NCI-H748 (cell line): Measurements from ENCODE around the gene CIAO3.
"Not testable (repeated sequence)": the region's sequence is repeated elsewhere in the genome, so short reads cannot be mapped to it uniquely, and the experiment has no call there.

Source experiments
- DNase-seq: peaks from one replicate; lab custom pipeline; 2025; ENCODE audit not compliant: unreplicated experiment; lab: John Stamatoyannopoulos, UW

CIAO3 gene

GRCh38 chr16:776298-776697 is 35.5 kb upstream of the CIAO3 start:
- not testable (repeated sequence) for DNase-seq

DNA sequence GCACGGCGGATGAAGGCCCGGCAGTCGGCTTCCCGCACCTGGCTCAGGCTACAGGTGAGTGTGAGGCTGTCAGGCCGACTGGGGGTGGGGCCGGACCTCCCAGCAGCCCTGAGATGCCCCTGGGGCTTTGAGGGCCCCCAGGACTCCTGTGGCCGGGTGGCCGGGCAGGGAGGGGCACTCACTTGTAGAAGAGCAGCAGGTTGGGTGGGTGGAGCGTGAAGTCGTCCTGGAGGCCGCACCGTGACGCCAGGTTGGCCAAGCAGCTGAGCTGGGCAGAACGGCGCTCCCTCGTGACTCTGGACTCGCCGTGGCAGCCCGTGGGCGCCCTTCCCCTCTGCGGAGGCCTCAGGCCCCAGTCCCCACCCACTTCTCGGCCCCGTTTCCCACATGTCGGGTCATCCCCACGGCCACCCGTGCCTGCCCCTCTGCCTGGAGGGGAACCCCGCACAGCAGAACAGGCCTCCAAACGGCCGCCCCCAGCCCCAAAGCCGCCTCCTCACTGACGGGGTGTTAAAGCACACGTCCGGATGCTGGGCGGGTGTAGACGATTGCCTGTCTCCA is 34.5 kb upstream of the CIAO3 start:
- no peak for DNase-seq

GRCh38 chr16:774086-775001 is 33.5 kb upstream of the CIAO3 start:
- no peak for DNase-seq

- DNase-seq, result no peak
Measured at GRCh38 chr16:772959-773358, 32.2 kb upstream of the CIAO3 start.

DNA sequence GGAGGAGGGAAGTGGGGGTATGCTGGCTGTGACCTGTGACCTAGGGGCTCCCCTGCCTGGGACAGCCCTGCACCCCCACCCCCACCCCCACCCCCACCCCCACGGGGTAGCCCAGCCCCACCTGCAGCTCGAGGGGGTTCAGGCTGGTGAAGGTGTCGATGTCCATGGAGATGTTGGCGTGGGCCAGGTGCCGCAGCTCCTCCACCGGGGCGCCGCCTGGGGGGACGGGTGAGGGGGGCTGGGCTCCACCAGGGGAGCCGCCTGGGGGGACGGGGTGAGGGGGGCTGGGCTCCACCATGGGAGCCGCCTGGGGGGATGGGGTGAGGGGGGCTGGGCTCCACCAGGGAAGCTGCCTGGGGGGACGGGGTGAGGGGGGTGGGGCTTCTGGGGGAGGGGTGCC is 29.6 kb upstream of the CIAO3 start:
- no peak for DNase-seq

DNA sequence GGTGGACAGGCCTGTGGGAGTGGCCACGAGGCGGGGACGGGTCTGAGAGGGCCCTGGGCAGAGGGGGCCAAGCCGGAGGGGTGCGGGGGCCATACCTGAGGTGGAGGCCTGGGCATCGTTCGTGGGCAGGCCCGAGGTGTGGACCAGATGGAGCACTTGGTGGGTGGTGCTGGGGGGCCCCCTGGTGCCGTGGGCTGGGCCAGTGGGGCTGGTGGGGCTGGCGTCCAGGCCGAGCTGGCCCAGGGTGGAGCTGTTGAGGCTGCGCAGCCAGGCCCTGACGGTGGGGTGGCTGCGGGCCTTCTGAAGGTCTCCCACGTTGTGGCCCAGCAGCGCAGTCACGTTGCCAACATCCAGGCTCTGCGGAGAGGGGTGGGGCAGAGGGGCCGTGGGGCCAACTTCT is 29.1 kb upstream of the CIAO3 start:
- DNase-seq, result no peak

DNA sequence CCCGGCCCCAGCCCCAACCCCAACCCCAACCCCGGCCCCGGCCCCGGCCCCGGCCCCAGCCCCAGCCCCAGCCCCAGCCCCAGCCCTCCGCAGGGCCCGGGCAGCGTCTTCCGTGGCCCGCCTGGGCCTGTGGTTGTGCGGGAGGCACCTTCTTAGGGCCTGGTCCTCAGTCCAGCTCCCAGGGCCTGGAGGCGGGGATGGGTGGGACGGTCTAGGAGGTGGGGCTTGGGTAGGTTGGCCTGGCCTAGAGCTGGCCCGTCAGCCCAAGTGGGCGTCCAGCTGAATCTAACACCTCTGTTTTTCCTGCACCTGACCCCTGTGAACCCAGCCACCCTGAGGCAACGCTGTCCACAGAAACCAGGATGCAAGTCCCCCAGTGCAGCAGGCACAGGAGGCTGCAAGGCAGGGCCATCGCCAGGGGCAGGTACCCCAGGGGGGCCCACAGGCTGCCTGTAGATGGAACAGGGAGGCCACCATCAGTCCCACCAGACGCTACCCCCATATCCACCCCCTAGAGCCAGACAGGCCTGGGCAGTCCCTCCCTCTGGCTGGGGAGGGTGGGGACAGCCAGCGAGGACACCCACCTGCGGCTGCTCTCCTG is 28.5 kb upstream of the CIAO3 start:
- no peak for DNase-seq

GRCh38 chr16:768428-768827 is 27.6 kb upstream of the CIAO3 start:
- DNase-seq, result no peak

- DNase-seq, result no peak
Measured at GRCh38 chr16:767743-768235, 27.0 kb upstream of the CIAO3 start.

DNA sequence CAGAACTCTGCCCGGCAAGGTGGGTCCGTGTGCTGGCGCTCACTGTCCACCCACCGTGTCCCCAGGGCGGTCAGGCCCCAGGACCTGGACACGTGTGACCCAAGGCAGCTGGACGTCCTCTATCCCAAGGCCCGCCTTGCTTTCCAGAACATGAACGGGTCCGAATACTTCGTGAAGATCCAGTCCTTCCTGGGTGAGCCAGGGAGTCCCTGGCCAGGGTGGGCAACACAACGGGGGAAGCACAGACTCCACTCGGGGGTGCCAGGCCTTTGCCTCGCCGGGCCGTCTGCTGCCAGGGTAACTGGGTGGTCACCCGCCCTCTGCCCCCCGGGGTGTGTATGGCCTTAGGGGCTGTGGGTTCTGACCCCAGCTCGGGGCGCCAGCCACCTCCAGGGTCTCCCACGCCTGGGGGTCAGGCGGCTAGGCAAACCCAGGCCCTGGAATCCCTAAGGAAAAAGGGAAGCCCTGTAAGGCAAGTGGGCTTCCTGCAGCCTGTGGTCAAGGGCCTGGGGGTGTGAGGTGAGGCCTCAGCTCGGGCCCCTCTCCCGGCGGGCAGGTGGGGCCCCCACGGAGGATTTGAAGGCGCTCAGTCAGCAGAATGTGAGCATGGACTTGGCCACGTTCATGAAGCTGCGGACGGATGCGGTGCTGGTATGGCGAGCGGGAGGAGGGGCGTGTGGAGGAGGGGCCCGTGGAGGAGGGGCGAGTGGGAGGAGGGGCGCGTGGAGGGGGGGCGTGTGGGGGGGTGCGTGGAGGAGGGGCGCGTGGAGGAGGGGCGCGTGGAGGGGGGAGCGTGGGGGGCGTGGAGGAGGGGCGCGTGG is 26.2 kb upstream of the CIAO3 start:
- no peak for DNase-seq

GRCh38 chr16:766008-766819 is 25.4 kb upstream of the CIAO3 start:
- no peak for DNase-seq

DNA sequence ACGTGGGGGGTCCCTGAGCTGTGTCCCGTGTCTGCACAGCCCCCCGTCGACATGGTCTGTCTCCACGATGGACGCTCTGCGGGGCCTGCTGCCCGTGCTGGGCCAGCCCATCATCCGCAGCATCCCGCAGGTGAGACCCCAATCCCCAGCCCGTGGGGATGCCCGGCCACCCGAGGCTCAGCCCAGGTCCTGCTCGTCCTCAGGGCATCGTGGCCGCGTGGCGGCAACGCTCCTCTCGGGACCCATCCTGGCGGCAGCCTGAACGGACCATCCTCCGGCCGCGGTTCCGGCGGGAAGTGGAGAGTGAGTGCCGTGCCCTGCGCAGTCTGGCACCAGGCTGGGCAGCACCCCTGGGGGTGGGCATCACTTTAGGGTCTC is 24.7 kb upstream of the CIAO3 start:
- no peak for DNase-seq

DNA sequence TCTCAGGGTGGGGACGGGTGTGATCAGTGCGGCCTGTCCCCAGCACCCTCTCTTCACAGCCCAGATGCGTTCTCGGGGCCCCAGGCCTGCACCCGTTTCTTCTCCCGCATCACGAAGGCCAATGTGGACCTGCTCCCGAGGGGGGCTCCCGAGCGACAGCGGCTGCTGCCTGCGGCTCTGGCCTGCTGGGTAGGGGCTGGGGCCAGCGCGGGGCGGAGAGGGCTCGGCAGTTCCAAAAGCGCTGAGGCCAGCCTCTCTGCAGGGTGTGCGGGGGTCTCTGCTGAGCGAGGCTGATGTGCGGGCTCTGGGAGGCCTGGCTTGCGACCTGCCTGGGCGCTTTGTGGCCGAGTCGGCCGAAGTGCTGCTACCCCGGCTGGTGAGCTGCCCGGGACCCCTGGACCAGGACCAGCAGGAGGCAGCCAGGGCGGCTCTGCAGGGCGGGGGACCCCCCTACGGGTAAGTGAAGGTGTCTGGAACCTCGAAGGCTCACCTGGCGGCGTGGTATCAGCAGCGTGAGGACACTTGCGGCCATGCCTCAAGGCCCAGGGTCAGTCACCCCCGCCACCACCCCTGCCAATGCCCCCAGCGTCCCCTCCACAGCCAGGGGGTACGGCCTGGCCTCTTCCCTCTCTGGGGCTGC is 24.2 kb upstream of the CIAO3 start:
- no peak for DNase-seq

- no peak for DNase-seq
Measured at GRCh38 chr16:764184-764750, 23.5 kb upstream of the CIAO3 start.

DNA sequence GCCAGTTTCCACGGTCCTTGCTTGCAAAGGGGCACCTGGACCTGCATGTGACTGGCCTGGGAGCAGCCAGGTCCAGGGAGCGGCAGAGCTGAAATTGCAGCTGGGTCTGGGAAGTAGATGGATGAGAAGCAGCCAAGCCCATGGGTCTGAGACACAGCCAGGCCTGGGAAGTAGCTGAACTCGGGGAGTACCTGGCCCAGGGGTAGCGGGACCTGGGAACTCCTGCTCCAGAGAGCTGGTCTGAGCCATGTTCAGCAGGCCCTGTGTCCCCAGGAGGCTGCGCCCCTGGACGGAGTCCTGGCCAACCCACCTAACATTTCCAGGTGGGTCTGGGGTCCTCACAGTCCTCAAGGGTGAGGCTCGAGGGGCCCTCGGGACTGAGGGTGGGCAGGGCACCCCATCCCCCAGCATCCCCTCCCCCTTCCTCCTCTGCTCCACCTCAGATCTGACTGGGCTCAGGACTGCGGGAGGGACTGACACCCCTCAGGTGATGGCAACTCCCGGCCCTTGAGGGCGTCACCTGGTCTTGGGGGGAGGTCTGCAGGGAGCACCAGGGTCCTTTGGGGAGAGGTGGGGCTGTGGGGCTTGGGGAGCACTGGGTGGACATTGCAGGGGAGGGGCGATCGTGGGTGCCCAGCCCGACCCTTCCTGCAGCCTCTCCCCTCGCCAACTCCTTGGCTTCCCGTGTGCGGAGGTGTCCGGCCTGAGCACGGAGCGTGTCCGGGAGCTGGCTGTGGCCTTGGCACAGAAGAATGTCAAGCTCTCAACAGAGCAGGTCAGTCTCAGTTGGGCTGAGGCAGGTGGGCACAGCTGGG is 22.8 kb upstream of the CIAO3 start:
- DNase-seq, result no peak

GRCh38 chr16:762595-763268 is 21.9 kb upstream of the CIAO3 start:
- no peak for DNase-seq

- DNase-seq, result no peak
Measured at GRCh38 chr16:761625-762513, 21.1 kb upstream of the CIAO3 start.
